HepG2 (cell line): ENCODE data around the gene CARMIL1. TPM values are rescaled to one million over a fixed set of nuclear protein-coding genes. Genes with fewer than 3 reads are reported as not detected.

Experiments
- ATAC-seq: fragments of 200-7000 bp; cut with Tn5 transposase; 3 replicates; pipeline ENCODE4 v1.9.1; 2020; ENCODE audit warnings: mild to moderate bottlenecking, moderate library complexity
- BruUV-seq: library from RNA; stranded (reverse); fragments of 400-500 nt; replicated peaks from 2 replicates; lab custom pipeline; 2021; lab: Mats Ljungman, UMichigan
- CTCF ChIA-PET: fragments of 300-600 bp; formaldehyde crosslinking; extraction: SDS; loops from one replicate; lab custom pipeline; 2021; ENCODE audit warnings: low total read pairs, inconsistent platforms, low intra/inter-chr PET ratio; lab: Yijun Ruan, JAX
- POLR2A ChIA-PET: fragments of 350-600 bp; sonication (Branson Sonifier 250); formaldehyde crosslinking; loops from one replicate; lab custom pipeline; 2020; ENCODE audit warnings: antibody characterized with exemption, inconsistent platforms; lab: Yijun Ruan, JAX
- DNase-seq: peaks from one replicate; pipeline ENCODE4 v3.0.0-alpha.2; 2015; ENCODE audit warnings: low spot score
- FAIRE-seq: peaks from 3 replicates; lab custom pipeline; 2011; peaks lifted over from hg19 to GRCh38; lab: Jason Lieb, UNC
- H2AFZ ChIP-seq: one replicate; pipeline ENCODE4 v1.6.1; 2011; ENCODE audit warnings: low read length, inconsistent platforms
- H3K27ac ChIP-seq: fragments of 300-600 bp; 3 replicates; pipeline ENCODE4 v1.8.0; 2011; ENCODE audit warnings: mixed run types, mild to moderate bottlenecking, mixed read lengths, low read length, inconsistent platforms; ENCODE audit not compliant: insufficient read depth; ENCODE audit errors: extremely low read length
- H3K27me3 ChIP-seq, 2 experiments: fragments of 200-600 bp in 1 of 2; 2 replicates in 1 of 2; 3 replicates in 1 of 2; pipeline versions ENCODE4 v1.6.0 to v1.8.0; 2011; ENCODE audit warnings: low read length in 2 of 2, mild to moderate bottlenecking in 2 of 2, moderate library complexity in 2 of 2, inconsistent platforms in 1 of 2; ENCODE audit not compliant: insufficient read depth in 2 of 2, control insufficient read depth in 1 of 2
- H3K36me3 ChIP-seq, 2 experiments: fragments of 200-600 bp in 1 of 2; replicated peaks in 1 of 2; 2 replicates in 1 of 2; 3 replicates in 1 of 2; pipeline versions ENCODE4 v1.5.1 to v1.8.0; 2011; ENCODE audit warnings: low read length in 2 of 2, inconsistent platforms in 1 of 2; ENCODE audit not compliant: insufficient read depth in 2 of 2, control insufficient read depth in 1 of 2
- H3K4me1 ChIP-seq: 2 replicates; pipeline ENCODE4 v1.5.1; 2012; ENCODE audit warnings: low read length, inconsistent platforms; ENCODE audit not compliant: insufficient read depth
- H3K4me2 ChIP-seq: 2 replicates; pipeline ENCODE4 v1.6.0; 2011; ENCODE audit warnings: low read depth, low read length, inconsistent platforms
- H3K4me3 ChIP-seq, 3 experiments: fragments of 200-600 bp in 1 of 3; sonication (generic), shearing (Covaris generic) in 1 of 3; replicated peaks in 1 of 3; 2 replicates each; pipeline ENCODE4 v1.5.1; 2011 to 2016; ENCODE audit warnings: low read length in 3 of 3, inconsistent platforms in 2 of 3, low read depth in 2 of 3, mild to moderate bottlenecking in 2 of 3, control low read depth in 1 of 3, mixed read lengths in 1 of 3; ENCODE audit not compliant: insufficient read depth in 1 of 3
- H3K79me2 ChIP-seq: one replicate; pipeline ENCODE4 v1.6.1; 2011; ENCODE audit warnings: low read length, inconsistent platforms; ENCODE audit not compliant: insufficient read depth
- H3K9ac ChIP-seq: 2 replicates; pipeline ENCODE4 v1.6.0; 2011; ENCODE audit warnings: mild to moderate bottlenecking, low read depth, low read length, inconsistent platforms; ENCODE audit not compliant: insufficient read depth
- H3K9me3 ChIP-seq: 2 replicates; pipeline ENCODE4 v1.5.1; 2012; ENCODE audit warnings: mild to moderate bottlenecking, low read length
- H4K20me1 ChIP-seq: 2 replicates; pipeline ENCODE4 v1.6.0; 2011; ENCODE audit warnings: inconsistent platforms, mild to moderate bottlenecking, low read length, moderate library complexity; ENCODE audit not compliant: insufficient read depth
- AGO2 ChIP-seq: fragments of 200-400 bp; formaldehyde crosslinking; optimal IDR thresholded peaks from 2 replicates; pipeline ENCODE3; 2017; ENCODE audit warnings: mild to moderate bottlenecking, low read depth, low read length, moderate library complexity
- BHLHE40 ChIP-seq: IDR thresholded peaks from 2 replicates; pipeline ENCODE4 v1.6.1; 2011; ENCODE audit warnings: low read length, improper control_type of control experiment
- CENPT ChIP-seq: sonication (generic); formaldehyde crosslinking; IDR thresholded peaks from 2 replicates; pipeline ENCODE4 v1.8.0; 2022; ENCODE audit warnings: low read depth, mild to moderate bottlenecking, moderate library complexity, missing genetic modification reagents
- E2F2 ChIP-seq: sonication (generic); formaldehyde crosslinking; IDR thresholded peaks from 2 replicates; pipeline ENCODE4 v1.4.0; 2020; ENCODE audit warnings: missing genetic modification reagents, borderline replicate concordance
- FOXA1 ChIP-seq, 2 experiments: fragments of 450-650 bp in 1 of 2; sonication (generic) in 1 of 2; formaldehyde crosslinking in 1 of 2; IDR thresholded peaks; 2 replicates each; pipeline versions ENCODE4 v1.4.0 to v1.6.1; 2016 to 2020; ENCODE audit warnings: missing genetic modification reagents in 1 of 2
- FOXA3 ChIP-seq: IDR thresholded peaks from 2 replicates; pipeline ENCODE4 v1.6.1; 2016; ENCODE audit warnings: missing genetic modification reagents, missing compliant biosample characterization
- HCFC1 ChIP-seq: fragments of 150-350 bp; IDR thresholded peaks from 2 replicates; pipeline ENCODE4 v1.6.1; 2014; ENCODE audit warnings: low read depth, low read length
- HDAC1 ChIP-seq: sonication (generic); formaldehyde crosslinking; IDR thresholded peaks from 2 replicates; pipeline ENCODE4 v1.5.1; 2020; ENCODE audit warnings: mild to moderate bottlenecking, missing genetic modification reagents
- MED13 ChIP-seq: sonication (generic); formaldehyde crosslinking; IDR thresholded peaks from 2 replicates; pipeline ENCODE4 v1.5.0; 2020; ENCODE audit warnings: missing genetic modification reagents
- NBN ChIP-seq: fragments of 450-650 bp; conservative IDR thresholded peaks from 2 replicates; pipeline ENCODE4 v1.6.1; 2017
- PATZ1 ChIP-seq: sonication (generic); formaldehyde crosslinking; IDR thresholded peaks from 2 replicates; pipeline ENCODE4 v1.4.0; 2020; ENCODE audit warnings: missing genetic modification reagents
- PHB2 ChIP-seq: fragments of 450-650 bp; IDR thresholded peaks from 2 replicates; pipeline ENCODE4 v1.6.1; 2018; ENCODE audit not compliant: partially characterized antibody
- SPEN ChIP-seq: sonication (generic); formaldehyde crosslinking; IDR thresholded peaks from 2 replicates; pipeline ENCODE4 v1.5.1; 2020; ENCODE audit warnings: low read depth, mild to moderate bottlenecking, missing genetic modification reagents
- TAF1 ChIP-seq: sonication (generic); formaldehyde crosslinking; IDR thresholded peaks from 2 replicates; pipeline ENCODE4 v1.4.0; 2020; ENCODE audit warnings: missing genetic modification reagents
- TIGD3 ChIP-seq: sonication (generic); formaldehyde crosslinking; IDR thresholded peaks from 2 replicates; pipeline ENCODE4 v1.5.1; 2020; ENCODE audit warnings: mild to moderate bottlenecking, missing genetic modification reagents, borderline replicate concordance
- ZBTB3 ChIP-seq: sonication (generic); formaldehyde crosslinking; IDR thresholded peaks from 2 replicates; pipeline ENCODE4 v1.4.0; 2020; ENCODE audit warnings: low read depth, mild to moderate bottlenecking, moderate library complexity, missing genetic modification reagents, borderline replicate concordance
- ZNF276 ChIP-seq: sonication (generic); formaldehyde crosslinking; IDR thresholded peaks from 2 replicates; pipeline ENCODE4 v1.4.0; 2020; ENCODE audit warnings: mild to moderate bottlenecking, low read depth, missing genetic modification reagents
- ZNF33B ChIP-seq: sonication (generic); formaldehyde crosslinking; IDR thresholded peaks from 2 replicates; pipeline ENCODE4 v1.5.1; 2020; ENCODE audit warnings: mild to moderate bottlenecking, missing genetic modification reagents
- ZNF501 ChIP-seq: sonication (generic); formaldehyde crosslinking; IDR thresholded peaks from 2 replicates; pipeline ENCODE4 v1.5.1; 2020; ENCODE audit warnings: mild to moderate bottlenecking, moderate library complexity, missing genetic modification reagents
- ZNF598 ChIP-seq: sonication (generic); formaldehyde crosslinking; IDR thresholded peaks from 2 replicates; pipeline ENCODE4 v1.5.1; 2020; ENCODE audit warnings: mild to moderate bottlenecking, missing genetic modification reagents, borderline replicate concordance
- ZSCAN20 ChIP-seq: sonication (generic); formaldehyde crosslinking; IDR thresholded peaks from 2 replicates; pipeline ENCODE4 v1.4.0; 2020; ENCODE audit warnings: missing genetic modification reagents, mild to moderate bottlenecking, borderline replicate concordance
- in situ Hi-C: cut with HindIII; loops from 2 replicates; pipeline ENCODE4 v1.10.0; 2017; ENCODE audit warnings: low pct_unique_long_range_greater_than_20kb; ENCODE audit not compliant: extremely low pct_ligation_motif_present
- intact Hi-C: fragments of 100-400 bp; cut with micrococcal nuclease; formaldehyde crosslinking; loops from one replicate; pipeline ENCODE4 v1.10.0; 2022; ENCODE audit not compliant: unreplicated experiment
- polyA plus RNA-seq, 8 experiments: library from polyadenylated mRNA; depleted of rRNA in 3 of 8; stranded (reverse) in 7 of 8; unstranded in 1 of 8; fragments of >200 nt; fragmentation: Illumina TruSeq in 4 of 8; extraction: Trizol in 4 of 8; gene quantifications; 2 replicates each; pipeline versions ENCODE4 v1.2.1 to v1.2.3, GENCODE V29; 2011 to 2016; ENCODE audit warnings: low read depth in 4 of 8, missing spikeins in 1 of 8, mixed read lengths in 1 of 8; ENCODE audit not compliant: insufficient read depth in 1 of 8
- total RNA-seq, 5 experiments: library from RNA; depleted of rRNA; stranded (reverse); fragments of >200 nt; fragmentation: Illumina TruSeq; extraction: Trizol; gene quantifications; 2 replicates each; pipeline ENCODE4 v1.2.3, GENCODE V29; 2016; ENCODE audit warnings: low read depth in 1 of 5

The CARMIL1 gene
- total and polyA plus RNA-seq, 2 of the 13 experiments (the other 11 are each of a cell fraction or from before 2014, with no cell fraction given) = 1.8 to 2.6 TPM

- Histone ChIP-seq H3K4me1 (peaks cover 18% of the 10 kb centered on the region), H3K27ac (no peak overlapping the region), H2AFZ (no peak overlapping the region), H3K9ac (no peak overlapping the region), H3K36me3 (no peaks in the 10 kb centered on the region), H3K9me3 (no peaks in the 10 kb centered on the region), H4K20me1 (no peaks in the 10 kb centered on the region), H3K79me2 (no peaks in the 10 kb centered on the region), H3K27me3 (no peaks in the 10 kb centered on the region), H3K4me3 (no peak overlapping the region), H3K4me2 (peak overlapping the region; percentile 9; the same call in 1 of the 2 replicates)
- in situ Hi-C loops (loop anchor here (5.0 to 25.0 kb wide), 2 partner anchors 222 to 617 kb away; no protein-coding TSS in a partner anchor), intact Hi-C loops (no loop called here)
- DNase-seq = peak; percentile 65
- no peak for FAIRE-seq
- peak; percentile 73 for ATAC-seq
- BruUV-seq = no TSS peak
- ChIA-PET CTCF (no interaction called here), POLR2A (no interaction called here)
- no peak for TF ChIP-seq MED13 (CRISPR knock-in tag)
- TF ChIP-seq NBN = no peak
- TF ChIP-seq TIGD3 = no peak
- TF ChIP-seq ZNF598 (CRISPR knock-in tag) = no peak
- no peak for TF ChIP-seq ZBTB3 (CRISPR knock-in tag)
- TF ChIP-seq PATZ1 (CRISPR knock-in tag) = peak; percentile 61; the same call in 1 of the 2 replicates
- TF ChIP-seq TAF1 (CRISPR knock-in tag) = no peak
- no peak for TF ChIP-seq CENPT (CRISPR knock-in tag)
- no peak for TF ChIP-seq FOXA1 (IDR thresholded peaks at IDR 0.05)
- TF ChIP-seq FOXA1 (CRISPR knock-in tag; IDR thresholded peaks at IDR 0.05) = peak; percentile 84
- no peak for TF ChIP-seq HCFC1
- no peak for TF ChIP-seq SPEN (CRISPR knock-in tag)
- no peak for TF ChIP-seq PHB2
- TF ChIP-seq BHLHE40 = no peak
- TF ChIP-seq AGO2 = no peak
- TF ChIP-seq FOXA3 = peak; percentile 88
- no peak for TF ChIP-seq ZNF33B
- no peak for TF ChIP-seq E2F2 (CRISPR knock-in tag)
- TF ChIP-seq ZNF501 (CRISPR knock-in tag) = no peak
- no peak for TF ChIP-seq ZSCAN20 (CRISPR knock-in tag)
- no peak for TF ChIP-seq ZNF276
- peak; percentile 52; the same call in 1 of the 2 replicates for TF ChIP-seq HDAC1 (CRISPR knock-in tag)
Measured at GRCh38 chr6:25270559-25270958, 8.6 kb upstream of the CARMIL1 start.
